GM10266 (cell line): ENCODE measurements around the gene USP9X.

ENCODE experiments used
- DNase-seq: peaks from one replicate; pipeline ENCODE4 v3.0.0; 2012; ENCODE audit errors: extremely low spot score
- CTCF ChIP-seq: IDR thresholded peaks from 2 replicates; pipeline ENCODE4 v1.5.1; 2012; ENCODE audit warnings: mild to moderate bottlenecking, low read depth; ENCODE audit not compliant: control insufficient read depth, insufficient read depth; ENCODE audit errors: missing control alignments

USP9X gene

GRCh38 chrX:41127477-41128192, 42.4 kb downstream of the USP9X start:
- no peak for DNase-seq
- TF ChIP-seq CTCF: no peak

GRCh38 chrX:41128955-41129354, 43.7 kb downstream of the USP9X start:
- DNase-seq: no peak
- TF ChIP-seq CTCF: no peak

- DNase-seq: no peak
Measured at GRCh38 chrX:41131766-41132165, 46.5 kb downstream of the USP9X start.

GRCh38 chrX:41133551-41133950, 48.3 kb downstream of the USP9X start:
- TF ChIP-seq CTCF: no peak
- no peak for DNase-seq

More at GRCh38 chrX:41131766-41132165, 46.5 kb downstream of the USP9X start:
- no peak for TF ChIP-seq CTCF

- no peak for DNase-seq
- TF ChIP-seq CTCF: no peak
Measured at GRCh38 chrX:41137589-41137988, 52.3 kb downstream of the USP9X start.

GRCh38 chrX:41142130-41142910, 57.1 kb downstream of the USP9X start:
- DNase-seq: no peak

More at GRCh38 chrX:41142130-41142910, 57.1 kb downstream of the USP9X start:
- no peak for TF ChIP-seq CTCF
